A549 (cell line): Measurements from ENCODE around the gene SCO1. TPM values are rescaled to one million over a fixed set of nuclear protein-coding genes. Genes with fewer than 3 reads are reported as not detected.
"Not testable (repeated sequence)": the region's sequence is repeated elsewhere in the genome, so short reads cannot be mapped to it uniquely, and the experiment has no call there.

Experiments used
- ATAC-seq, 2 experiments: fragments of 200-7000 bp in 1 of 2; fragments of >200 bp in 1 of 2; cut with Nextera tagmentation in 1 of 2; cut with Tn5 transposase in 1 of 2; 3 replicates each; pipeline versions ENCODE4 v1.8.0 to v1.9.1; 2018 to 2020; ENCODE audit warnings: mild to moderate bottlenecking in 1 of 2, moderate library complexity in 1 of 2
- CTCF ChIA-PET: fragments of 300-600 bp; sonication (Branson Sonifier 250); formaldehyde crosslinking; extraction: SDS; loops from one replicate; lab custom pipeline; 2021; ENCODE audit warnings: antibody characterized with exemption, inconsistent platforms; lab: Yijun Ruan, JAX
- POLR2A ChIA-PET: fragments of 350-600 bp; formaldehyde crosslinking; extraction: SDS; loops from one replicate; lab custom pipeline; 2021; ENCODE audit warnings: antibody characterized with exemption, inconsistent platforms; lab: Yijun Ruan, JAX
- DNase-seq, 2 experiments: peaks; one replicate each; pipeline versions ENCODE4 v3.0.0 to v3.0.0-alpha.2; 2011 to 2016; ENCODE audit warnings: low read depth in 1 of 2, low spot score in 1 of 2
- FAIRE-seq: peaks from 2 replicates; lab custom pipeline; 2011; peaks lifted over from hg19 to GRCh38; lab: Jason Lieb, UNC
- H3K27ac ChIP-seq, 2 experiments: fragments of >200 bp; sonication (Bioruptor Twin); formaldehyde crosslinking; 3 replicates each; pipeline ENCODE4 v1.5.1; 2016 to 2017
- H3K4me1 ChIP-seq: fragments of >200 bp; sonication (Bioruptor Twin); formaldehyde crosslinking; 3 replicates; pipeline ENCODE4 v1.6.1; 2016
- H3K4me2 ChIP-seq: fragments of >200 bp; sonication (Bioruptor Twin); formaldehyde crosslinking; 3 replicates; pipeline ENCODE4 v1.6.1; 2016
- H3K4me3 ChIP-seq: fragments of >200 bp; sonication (Bioruptor Twin); formaldehyde crosslinking; 3 replicates; pipeline ENCODE4 v1.5.1; 2016
- H3K9me3 ChIP-seq: fragments of >200 bp; sonication (Bioruptor Twin); formaldehyde crosslinking; 3 replicates; pipeline ENCODE4 v1.6.1; 2016
- CHD2 ChIP-seq: fragments of 150-350 bp; IDR thresholded peaks from 2 replicates; pipeline ENCODE4 v1.6.1; 2014; ENCODE audit warnings: low read length; ENCODE audit not compliant: partially characterized antibody
- CHD4 ChIP-seq: fragments of 200-600 bp; sonication (generic); IDR thresholded peaks from 2 replicates; pipeline ENCODE4 v1.6.1; 2016; ENCODE audit warnings: antibody characterized with exemption, mild to moderate bottlenecking, borderline replicate concordance
- CTCF ChIP-seq: fragments of >200 bp; sonication (Bioruptor Twin); formaldehyde crosslinking; IDR thresholded peaks from 3 replicates; pipeline ENCODE4 v1.5.1; 2016
- E2F6 ChIP-seq: IDR thresholded peaks from 2 replicates; pipeline ENCODE4 v1.6.1; 2012; ENCODE audit warnings: low read depth, borderline replicate concordance
- ELK1 ChIP-seq: fragments of 150-350 bp; IDR thresholded peaks from 2 replicates; pipeline ENCODE4 v1.6.1; 2014; ENCODE audit warnings: low read depth, mild to moderate bottlenecking, low read length
- HOXA7 ChIP-seq: fragments of 250-450 bp; sonication (Bioruptor Pico); IDR thresholded peaks from 2 replicates; pipeline ENCODE4 v1.5.0; 2020; ENCODE audit warnings: mild to moderate bottlenecking, moderate library complexity
- HOXB13 ChIP-seq: fragments of 250-450 bp; sonication (Bioruptor Pico); IDR thresholded peaks from 2 replicates; pipeline ENCODE4 v1.5.0; 2020; ENCODE audit warnings: low read depth, mild to moderate bottlenecking, moderate library complexity
- MAFK ChIP-seq: fragments of 450-650 bp; IDR thresholded peaks from 2 replicates; pipeline ENCODE4 v1.6.1; 2014; ENCODE audit not compliant: partially characterized antibody
- MAZ ChIP-seq: fragments of 150-350 bp; IDR thresholded peaks from 2 replicates; pipeline ENCODE4 v1.6.1; 2014; ENCODE audit warnings: antibody characterized with exemption, low read depth, low read length, borderline replicate concordance
- NR3C1 ChIP-seq: fragments of >200 bp; sonication (Bioruptor Twin); formaldehyde crosslinking; IDR thresholded peaks from 3 replicates; pipeline ENCODE4 v1.6.1; 2017
- RARB ChIP-seq: fragments of 250-450 bp; sonication (Bioruptor Pico); IDR thresholded peaks from 2 replicates; pipeline ENCODE4 v1.8.0; 2021; ENCODE audit warnings: mild to moderate bottlenecking, moderate library complexity
- USF2 ChIP-seq: fragments of 450-650 bp; IDR thresholded peaks from 2 replicates; pipeline ENCODE4 v1.6.1; 2014; ENCODE audit warnings: antibody characterized with exemption
- ZNF302 ChIP-seq: fragments of 250-450 bp; sonication (Bioruptor Pico); IDR thresholded peaks from 2 replicates; pipeline ENCODE4 v1.9.0; 2021; ENCODE audit warnings: inconsistent platforms, mild to moderate bottlenecking, moderate library complexity
- ZSCAN20 ChIP-seq: fragments of 250-450 bp; sonication (Bioruptor Pico); IDR thresholded peaks from 2 replicates; pipeline ENCODE4 v1.8.0; 2022; ENCODE audit warnings: mild to moderate bottlenecking, moderate library complexity
- WGBS: methylation state at CpG from one replicate; pipeline ENCODE4 v1.1.6; 2017; ENCODE audit errors: missing lambda C conversion rate; 5-methylcytosine and 5-hydroxymethylcytosine counted together
- polyA plus RNA-seq, 4 experiments: library from polyadenylated mRNA; depleted of rRNA in 3 of 4; stranded (reverse); fragments of >200 nt; fragmentation: RNase III in 1 of 4; extraction: RNeasy Plus Mini Kit Qiagen cat#74134 plus additional on column Dnase treatment in 1 of 4; gene quantifications; 2 replicates in 3 of 4; 3 replicates in 1 of 4; pipeline ENCODE4 v1.2.3, GENCODE V29; 2011 to 2017

The SCO1 gene
- polyA plus RNA-seq, 2 of the 4 experiments (the other 2 are of a cell fraction) = 52.2 to 55.8 TPM

- 75% methylated on average over 3 of the region's 3 CpGs for WGBS
- ChIA-PET POLR2A (no interaction called here), CTCF (interaction anchor here (0.9 to 2.6 kb wide), 6 partner anchors 8 to 1203 kb away, joined by 3 to 24 read pairs (median 4); no protein-coding TSS in a partner anchor)
- Histone ChIP-seq H3K27ac (no peak overlapping the region), H3K4me1 (peaks cover 27% of the 10 kb centered on the region), H3K4me3 (no peak overlapping the region), H3K4me2 (no peak overlapping the region), H3K9me3 (no peaks in the 10 kb centered on the region)
- FAIRE-seq (no peak), DNase-seq (no peak), ATAC-seq (no peak)
- TF ChIP-seq MAFK = no peak
Measured at GRCh38 chr17:10733666-10734065, 36.3 kb upstream of the SCO1 start.

GRCh38 chr17:10732121-10732520 lies 34.8 kb upstream of the SCO1 start:
- POLR2A ChIA-PET, CTCF ChIA-PET, DNase-seq: not testable (repeated sequence)

GRCh38 chr17:10731408-10731879 lies 34.1 kb upstream of the SCO1 start:
- FAIRE-seq = no peak
- TF ChIP-seq HOXB13 (CRISPR knock-in tag) (no peak), RARB (no peak), CHD4 (no peak), ZNF302 (CRISPR knock-in tag) (no peak), HOXA7 (CRISPR knock-in tag) (no peak), MAZ (no peak), E2F6 (no peak), NR3C1 (no peak), USF2 (no peak), ZSCAN20 (CRISPR knock-in tag) (no peak), CHD2 (no peak), CTCF (no peak), ELK1 (no peak)
- no peak for DNase-seq
- CTCF ChIA-PET = no interaction called here
- H3K9me3 ChIP-seq = no peaks in the 10 kb centered on the region
- 91% methylated on average over 6 of the region's 6 CpGs for WGBS
- peak overlapping the region; percentile 86 for H3K4me2 ChIP-seq
- H3K4me3 ChIP-seq = no peak overlapping the region
- POLR2A ChIA-PET = no interaction called here
- H3K27ac ChIP-seq = no peak overlapping the region
- ATAC-seq = no peak
- peaks cover 8% of the 10 kb centered on the region for H3K4me1 ChIP-seq

More at GRCh38 chr17:10732121-10732520, 34.8 kb upstream of the SCO1 start:
- not testable (repeated sequence) for H3K9me3 ChIP-seq, H3K4me3 ChIP-seq, H3K4me2 ChIP-seq, ATAC-seq, H3K27ac ChIP-seq, FAIRE-seq
- peaks cover 12% of the 10 kb centered on the region for H3K4me1 ChIP-seq
- WGBS = 67% methylated on average over 6 of the region's 6 CpGs

- ChIA-PET CTCF (interaction anchor here (0.8 to 2.0 kb wide), 5 partner anchors 84 to 1205 kb away, joined by 3 to 7 read pairs (median 3); no protein-coding TSS in a partner anchor), POLR2A (interaction anchor here (0.6 to 1.9 kb wide), 3 partner anchors 25 to 1267 kb away, joined by 3 to 6 read pairs (median 3); partner anchors contain the start of gene ZNF18)
- DNase-seq, H3K4me1 ChIP-seq, FAIRE-seq, H3K9me3 ChIP-seq: not testable (repeated sequence)
- H3K4me2 ChIP-seq = peak overlapping the region; percentile 86
- 4% methylated on average over 15 of the region's 15 CpGs for WGBS
- peak in 1 of 2 experiments; percentile 47; a peak in 3 of 6 replicates for ATAC-seq
- peak overlapping the region; percentile 69 to 93 for H3K27ac ChIP-seq
- H3K4me3 ChIP-seq = peak overlapping the region; percentile 54
Measured at GRCh38 chr17:10730247-10730646, 32.9 kb upstream of the SCO1 start.
